ENCODE results near the gene KCNS1. TPM values are rescaled to one million over a fixed set of nuclear protein-coding genes. Genes with fewer than 3 reads are reported as not detected.

Gene KCNS1
- total and polyA plus RNA-seq, 2 of the 8 experiments (the other 6 are each of a cell fraction or from before 2014, with no cell fraction given) = 1.4 to 1.8 TPM

DNA sequence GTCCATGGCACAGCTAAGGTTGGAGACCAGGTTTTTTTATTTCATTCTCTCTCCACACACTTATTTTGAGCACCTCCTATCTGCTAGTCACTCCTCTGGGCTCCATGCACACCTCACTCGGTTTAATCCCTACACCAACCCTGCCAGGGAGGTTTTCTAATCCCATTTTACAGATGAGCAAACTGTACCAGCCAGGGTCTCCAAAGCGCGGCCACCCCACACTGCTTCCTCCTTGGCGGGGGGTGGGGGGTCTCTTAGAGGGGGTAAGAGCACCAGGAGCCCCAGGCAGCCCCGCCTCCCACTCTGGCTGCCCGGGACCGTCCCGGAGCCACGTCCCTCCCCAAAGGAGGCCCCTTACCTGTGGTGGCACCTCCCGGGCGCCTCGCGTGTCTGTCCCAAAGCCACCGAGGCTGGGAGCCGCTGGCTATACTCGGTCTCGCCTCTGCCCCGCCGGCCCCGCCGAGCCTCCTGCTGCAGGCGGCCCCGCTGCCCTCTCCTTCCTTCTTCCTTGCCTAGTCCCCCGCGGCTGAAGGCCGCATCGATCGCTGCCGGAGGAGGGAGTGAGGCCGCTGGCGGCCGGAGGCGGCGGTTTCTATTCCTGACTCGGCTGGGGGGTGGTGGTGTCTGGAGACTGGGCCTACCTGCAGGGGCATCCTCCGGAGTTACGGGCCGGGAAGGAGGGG lies at the start of gene KCNS1 (continued):
- TF ChIP-seq KDM1A (IDR thresholded peaks at IDR 0.05; ENCODE audit: borderline replicate concordance, low read length) = no peak
- no peak for TF ChIP-seq TAF7 (optimal IDR thresholded peaks at IDR 0.05; ENCODE audit: borderline replicate concordance, low read depth, low read length)
- TF ChIP-seq SIX5 (IDR thresholded peaks at IDR 0.05; ENCODE audit: low read depth, low read length) = no peak
- TF ChIP-seq, protein P1, sequence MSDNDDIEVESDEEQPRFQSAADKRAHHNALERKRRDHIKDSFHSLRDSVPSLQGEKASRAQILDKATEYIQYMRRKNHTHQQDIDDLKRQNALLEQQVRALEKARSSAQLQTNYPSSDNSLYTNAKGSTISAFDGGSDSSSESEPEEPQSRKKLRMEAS (IDR thresholded peaks at IDR 0.05) = no peak
- TF ChIP-seq SP4 (IDR thresholded peaks at IDR 0.05; ENCODE audit: low read length) = no peak
- TF ChIP-seq PHF8 (conservative IDR thresholded peaks at IDR 0.05; ENCODE audit: low read depth, low read length) = no peak
- TF ChIP-seq SUZ12 (IDR thresholded peaks at IDR 0.05; ENCODE audit: low read length) = no peak
- TF ChIP-seq YY1 (IDR thresholded peaks at IDR 0.05; ENCODE audit: low read depth, low read length) = no peak
- peak in 1 of 2 experiments; percentile 14; a peak in 1 of 3 replicates for TF ChIP-seq EP300 (IDR thresholded peaks at IDR 0.05; ENCODE audit: borderline replicate concordance in 1 of 2, low read depth in 2 of 2, low read length in 2 of 2)
- no peak for TF ChIP-seq GTF2F1 (IDR thresholded peaks at IDR 0.05; ENCODE audit: borderline replicate concordance, low read depth, low read length)
- TF ChIP-seq RAD21 (IDR thresholded peaks at IDR 0.05 in 1 of 2, conservative IDR thresholded peaks at IDR 0.05 in 1 of 2; ENCODE audit: low read depth in 2 of 2, low read length in 2 of 2) = no peak; a peak in 1 of 4 replicates
- TF ChIP-seq MAFK (IDR thresholded peaks at IDR 0.05; ENCODE audit: low read depth, low read length) = no peak
- TF ChIP-seq, protein P2, sequence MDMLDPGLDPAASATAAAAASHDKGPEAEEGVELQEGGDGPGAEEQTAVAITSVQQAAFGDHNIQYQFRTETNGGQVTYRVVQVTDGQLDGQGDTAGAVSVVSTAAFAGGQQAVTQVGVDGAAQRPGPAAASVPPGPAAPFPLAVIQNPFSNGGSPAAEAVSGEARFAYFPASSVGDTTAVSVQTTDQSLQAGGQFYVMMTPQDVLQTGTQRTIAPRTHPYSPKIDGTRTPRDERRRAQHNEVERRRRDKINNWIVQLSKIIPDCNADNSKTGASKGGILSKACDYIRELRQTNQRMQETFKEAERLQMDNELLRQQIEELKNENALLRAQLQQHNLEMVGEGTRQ (IDR thresholded peaks at IDR 0.05; ENCODE audit: low read length) = no peak
- TF ChIP-seq TEAD4 (IDR thresholded peaks at IDR 0.05; ENCODE audit: low read depth, low read length) = no peak
- TF ChIP-seq RFX5 (IDR thresholded peaks at IDR 0.05; ENCODE audit: borderline replicate concordance, low read depth, low read length) = no peak
- TF ChIP-seq TBP (IDR thresholded peaks at IDR 0.05; ENCODE audit: low read depth, low read length) = peak; percentile 65
- TF ChIP-seq EZH2 (IDR thresholded peaks at IDR 0.05; ENCODE audit: low read depth, low read length, severe bottlenecking) = no peak
- TF ChIP-seq POLR2A (IDR thresholded peaks at IDR 0.05; ENCODE audit: control extremely low read depth in 1 of 2, low read depth in 2 of 2, low read length in 2 of 2) = no peak
- TF ChIP-seq EGR1 (IDR thresholded peaks at IDR 0.05; ENCODE audit: borderline replicate concordance, low read depth, low read length) = no peak
- TF ChIP-seq CREB1 (IDR thresholded peaks at IDR 0.05) = no peak
- no peak for TF ChIP-seq CBX5 (IDR thresholded peaks at IDR 0.05; ENCODE audit: low read depth, low read length)
